Measurements from ENCODE around the gene CDC16. TPM values are rescaled to one million over a fixed set of nuclear protein-coding genes. Genes with fewer than 3 reads are reported as not detected.
"Not testable (repeated sequence)": the region's sequence is repeated elsewhere in the genome, so short reads cannot be mapped to it uniquely, and the experiment has no call there.

CDC16 gene
- total RNA-seq, 1 experiment from 2014 or later, result 29.9 TPM

GRCh38 chr13:114236227-114236626 is 1.5 kb downstream of the CDC16 start:
- no peak for DNase-seq
- Histone ChIP-seq H3K4me3 (peak overlapping the region; percentile 98), H3K27me3 (no peaks in the 10 kb centered on the region), H3K36me3 (peaks cover 25% of the 10 kb centered on the region), H3K4me1 (peaks cover 12% of the 10 kb centered on the region), H3K27ac (no peak overlapping the region), H3K9me3 (replicated peaks) (no peaks in the 10 kb centered on the region)

- DNase-seq, result no peak
- H3K4me1 ChIP-seq, result peaks cover 10% of the 10 kb centered on the region
- H3K9me3 ChIP-seq (replicated peaks), result no peaks in the 10 kb centered on the region
- H3K4me3 ChIP-seq, result no peak overlapping the region
- no peak overlapping the region for H3K27ac ChIP-seq
- H3K36me3 ChIP-seq, result peaks cover 31% of the 10 kb centered on the region
- H3K27me3 ChIP-seq, result no peaks in the 10 kb centered on the region
Observed at GRCh38 chr13:114237415-114238112, 2.9 kb downstream of the CDC16 start.

DNA sequence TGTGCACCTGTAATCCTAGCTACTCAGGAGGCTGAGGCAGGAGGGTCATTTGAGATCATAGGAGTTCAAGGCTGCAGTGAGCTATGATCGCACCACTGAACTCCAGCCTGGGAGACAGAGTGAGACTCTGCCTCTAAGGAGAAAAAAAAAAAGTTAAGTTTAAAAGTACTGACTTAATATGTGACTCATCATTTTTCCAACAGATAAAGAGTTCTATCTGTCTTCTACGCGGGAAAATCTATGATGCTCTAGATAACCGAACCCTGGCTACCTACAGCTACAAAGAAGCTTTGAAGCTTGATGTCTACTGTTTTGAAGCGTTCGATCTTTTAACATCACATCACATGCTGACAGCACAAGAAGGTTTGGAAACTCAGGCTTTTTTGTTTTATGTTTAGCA is 7.2 kb downstream of the CDC16 start:
- H3K27me3 ChIP-seq, result no peaks in the 10 kb centered on the region
- no peaks in the 10 kb centered on the region for H3K9me3 ChIP-seq (replicated peaks)
- no peaks in the 10 kb centered on the region for H3K4me1 ChIP-seq
- DNase-seq, result no peak
- H3K36me3 ChIP-seq, result peaks cover 74% of the 10 kb centered on the region
- H3K27ac ChIP-seq, result no peak overlapping the region
- no peak overlapping the region for H3K4me3 ChIP-seq

- no peak for DNase-seq
- peaks cover 70% of the 10 kb centered on the region for H3K36me3 ChIP-seq
Observed at GRCh38 chr13:114243971-114244370, 9.3 kb downstream of the CDC16 start.

GRCh38 chr13:114244637-114245036 is 9.9 kb downstream of the CDC16 start:
- Histone ChIP-seq H3K9me3 (replicated peaks) (no peaks in the 10 kb centered on the region), H3K27ac (no peak overlapping the region), H3K4me3 (no peak overlapping the region), H3K36me3 (peaks cover 69% of the 10 kb centered on the region), H3K27me3 (no peaks in the 10 kb centered on the region), H3K4me1 (no peaks in the 10 kb centered on the region)
- DNase-seq, result no peak

More at GRCh38 chr13:114243971-114244370, 9.3 kb downstream of the CDC16 start:
- no peaks in the 10 kb centered on the region for H3K27me3 ChIP-seq
- H3K4me1 ChIP-seq, result no peaks in the 10 kb centered on the region
- H3K9me3 ChIP-seq (replicated peaks), result no peaks in the 10 kb centered on the region
- H3K27ac ChIP-seq, result no peak overlapping the region
- H3K4me3 ChIP-seq, result no peak overlapping the region

GRCh38 chr13:114248011-114248410 is 13.3 kb downstream of the CDC16 start:
- Histone ChIP-seq H3K9me3 (replicated peaks) (no peaks in the 10 kb centered on the region), H3K27me3 (no peaks in the 10 kb centered on the region), H3K4me3 (no peak overlapping the region), H3K36me3 (peaks cover 74% of the 10 kb centered on the region), H3K27ac (no peak overlapping the region), H3K4me1 (no peaks in the 10 kb centered on the region)
- DNase-seq, result no peak

GRCh38 chr13:114249077-114249476 is 14.4 kb downstream of the CDC16 start:
- Histone ChIP-seq H3K4me3 (no peak overlapping the region), H3K27me3 (no peaks in the 10 kb centered on the region), H3K36me3 (peaks cover 71% of the 10 kb centered on the region), H3K9me3 (replicated peaks) (no peaks in the 10 kb centered on the region), H3K4me1 (no peaks in the 10 kb centered on the region), H3K27ac (no peak overlapping the region)
- DNase-seq, result no peak

DNA sequence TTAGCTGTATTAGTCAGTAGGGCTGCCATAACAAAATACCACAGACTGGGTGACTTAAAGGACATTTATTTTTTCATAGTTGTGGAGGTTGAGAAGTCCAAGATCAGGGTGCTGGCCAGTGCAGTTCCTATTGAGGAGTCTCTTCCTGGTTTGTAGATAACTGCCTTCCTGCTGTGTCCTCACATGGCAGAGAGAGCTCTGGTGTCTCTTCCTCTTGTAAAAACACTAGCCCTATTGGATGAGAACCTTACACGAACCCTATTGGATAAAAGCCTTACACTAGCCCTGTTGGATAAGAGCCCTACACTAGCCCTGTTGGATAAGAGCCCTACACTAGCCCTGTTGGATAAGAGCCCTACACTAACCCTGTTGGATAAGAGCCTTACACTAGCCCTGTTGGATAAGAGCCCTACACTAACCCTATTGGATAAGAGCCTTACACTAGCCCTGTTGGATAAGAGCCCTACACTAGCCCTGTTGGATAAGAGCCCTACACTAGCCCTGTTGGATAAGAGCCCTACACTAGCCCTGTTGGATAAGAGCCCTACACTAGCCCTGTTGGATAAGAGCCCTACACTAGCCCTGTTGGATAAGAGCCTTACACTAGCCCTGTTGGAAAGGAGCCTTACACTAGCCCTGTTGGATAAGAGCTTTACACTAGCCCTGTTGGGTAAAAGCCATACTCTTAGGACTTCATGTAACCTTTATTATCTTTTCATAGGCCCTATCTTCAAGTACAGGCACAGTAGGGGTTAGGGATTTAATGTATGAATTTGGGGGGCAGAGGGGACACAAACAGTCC is 17.1 kb downstream of the CDC16 start:
- not testable (repeated sequence) for DNase-seq; H3K27me3 ChIP-seq; H3K27ac ChIP-seq; H3K4me1 ChIP-seq; H3K9me3 ChIP-seq (replicated peaks); H3K4me3 ChIP-seq
- H3K36me3 ChIP-seq, result peaks cover 66% of the 10 kb centered on the region

DNA sequence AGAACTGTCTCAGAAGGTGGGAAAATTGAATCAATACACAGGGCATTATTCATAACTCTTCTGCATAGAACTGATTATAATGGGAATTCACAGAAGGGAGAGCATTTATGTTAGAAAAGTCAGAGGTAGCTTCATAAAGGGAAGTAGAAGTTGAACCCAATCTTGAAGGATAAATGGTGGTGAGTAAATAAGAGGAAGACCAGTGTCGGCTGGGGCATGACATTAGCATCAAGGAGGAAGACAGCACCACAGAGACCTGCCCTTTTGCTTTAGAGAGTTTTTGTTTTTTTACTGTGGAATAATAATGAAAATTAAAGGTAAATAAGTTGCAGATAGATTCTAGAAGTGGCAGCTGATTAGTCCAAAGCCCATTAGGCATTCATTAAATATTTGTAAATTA is 21.9 kb downstream of the CDC16 start:
- H3K4me3 ChIP-seq, result no peak overlapping the region
- H3K27me3 ChIP-seq, result no peaks in the 10 kb centered on the region
- no peaks in the 10 kb centered on the region for H3K4me1 ChIP-seq
- H3K9me3 ChIP-seq (replicated peaks), result no peaks in the 10 kb centered on the region
- DNase-seq, result no peak
- no peak overlapping the region for H3K27ac ChIP-seq
- peaks cover 71% of the 10 kb centered on the region for H3K36me3 ChIP-seq

DNA sequence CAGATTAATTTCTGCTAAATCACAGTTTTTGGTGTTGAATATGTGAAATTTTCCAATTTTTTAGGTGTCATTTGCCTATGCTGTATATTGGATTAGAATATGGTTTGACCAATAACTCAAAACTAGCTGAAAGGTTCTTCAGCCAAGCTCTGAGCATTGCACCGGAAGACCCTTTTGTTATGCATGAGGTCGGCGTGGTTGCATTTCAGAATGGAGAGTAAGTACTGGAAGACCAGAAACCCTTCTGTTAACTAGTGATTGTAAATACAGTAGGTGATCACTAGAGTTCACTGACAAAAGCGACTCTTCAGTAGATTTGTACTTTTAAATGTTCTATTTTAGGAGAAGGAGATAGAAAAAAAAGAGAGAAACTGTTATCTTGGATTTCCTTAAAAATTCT is 22.3 kb downstream of the CDC16 start:
- no peaks in the 10 kb centered on the region for H3K4me1 ChIP-seq
- H3K9me3 ChIP-seq (replicated peaks), result no peaks in the 10 kb centered on the region
- DNase-seq, result no peak
- H3K36me3 ChIP-seq, result peaks cover 75% of the 10 kb centered on the region
- H3K27me3 ChIP-seq, result no peaks in the 10 kb centered on the region
- no peak overlapping the region for H3K4me3 ChIP-seq
- no peak overlapping the region for H3K27ac ChIP-seq

DNA sequence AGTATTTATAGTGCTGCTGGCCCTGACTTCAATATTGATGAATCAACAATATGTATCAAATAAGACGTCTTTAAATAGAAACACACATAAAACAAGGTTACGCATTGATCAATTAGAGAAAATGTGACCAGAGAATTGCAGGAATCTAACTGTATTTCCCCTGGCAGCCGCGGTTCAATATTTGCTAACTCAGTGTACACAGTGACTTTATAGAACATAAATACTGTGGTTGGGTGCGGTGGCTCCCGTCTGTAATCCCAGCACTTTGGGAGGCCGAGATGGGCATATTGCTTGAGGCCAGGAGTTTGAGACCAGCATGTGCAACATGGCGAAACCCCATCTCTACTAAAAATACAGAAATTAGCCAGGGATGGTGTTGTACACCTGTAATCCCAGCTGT is 23.9 kb downstream of the CDC16 start:
- Histone ChIP-seq H3K27me3 (no peaks in the 10 kb centered on the region), H3K9me3 (replicated peaks) (no peaks in the 10 kb centered on the region), H3K4me1 (no peaks in the 10 kb centered on the region), H3K36me3 (peaks cover 81% of the 10 kb centered on the region), H3K27ac (no peak overlapping the region), H3K4me3 (no peak overlapping the region)
- DNase-seq, result no peak

- H3K4me1 ChIP-seq, result no peaks in the 10 kb centered on the region
- no peaks in the 10 kb centered on the region for H3K9me3 ChIP-seq (replicated peaks)
- H3K27me3 ChIP-seq, result no peaks in the 10 kb centered on the region
- H3K4me3 ChIP-seq, result no peak overlapping the region
- H3K36me3 ChIP-seq, result peaks cover 80% of the 10 kb centered on the region
- no peak for DNase-seq
- no peak overlapping the region for H3K27ac ChIP-seq
Observed at GRCh38 chr13:114259374-114259773, 24.7 kb downstream of the CDC16 start.

DNA sequence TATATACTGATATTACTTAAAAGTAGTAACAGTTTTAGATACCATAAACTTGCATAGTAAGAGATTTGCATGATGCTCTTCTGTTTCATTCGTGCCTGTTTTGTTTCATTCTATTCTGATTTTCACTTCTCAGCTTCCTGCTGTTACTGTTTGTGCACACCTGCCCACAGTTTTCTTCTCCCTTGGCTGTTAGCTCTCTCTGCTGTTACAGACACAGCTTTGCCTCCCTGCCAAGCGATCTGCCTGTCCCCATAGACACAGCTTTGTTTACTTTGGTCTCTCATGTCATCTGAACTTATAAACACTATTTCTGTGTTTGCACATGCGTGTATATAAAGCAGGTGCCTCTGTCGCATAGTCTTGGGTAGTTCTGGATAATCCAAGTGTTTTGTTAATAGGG is 25.3 kb downstream of the CDC16 start:
- Histone ChIP-seq H3K27ac (no peak overlapping the region), H3K27me3 (no peaks in the 10 kb centered on the region), H3K4me1 (no peaks in the 10 kb centered on the region), H3K36me3 (peaks cover 77% of the 10 kb centered on the region), H3K9me3 (replicated peaks) (no peaks in the 10 kb centered on the region), H3K4me3 (no peak overlapping the region)
- no peak for DNase-seq

DNA sequence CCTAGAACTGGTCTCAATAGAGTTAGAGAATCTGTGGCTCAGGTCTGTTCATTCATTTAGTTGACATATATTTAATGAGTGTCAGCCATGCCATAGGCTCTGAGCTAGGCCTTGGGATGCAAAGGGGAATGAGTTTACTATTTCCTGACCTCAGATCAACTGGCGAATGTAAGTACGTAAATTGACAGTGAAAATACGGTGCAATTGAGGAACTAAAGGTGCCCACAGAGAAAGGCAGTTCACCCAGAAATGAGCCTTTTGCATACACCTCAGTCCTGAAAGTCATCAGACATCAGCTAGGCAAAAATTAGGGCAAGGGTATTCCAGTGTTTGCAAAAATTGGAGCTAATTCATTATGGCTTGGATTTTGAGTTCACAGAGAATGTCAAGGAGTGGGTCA is 26.1 kb downstream of the CDC16 start:
- no peak overlapping the region for H3K4me3 ChIP-seq
- H3K9me3 ChIP-seq (replicated peaks), result no peaks in the 10 kb centered on the region
- peaks cover 80% of the 10 kb centered on the region for H3K36me3 ChIP-seq
- no peak overlapping the region for H3K27ac ChIP-seq
- no peaks in the 10 kb centered on the region for H3K4me1 ChIP-seq
- DNase-seq, result no peak
- no peaks in the 10 kb centered on the region for H3K27me3 ChIP-seq

GRCh38 chr13:114261328-114261965 is 26.8 kb downstream of the CDC16 start:
- no peaks in the 10 kb centered on the region for H3K4me1 ChIP-seq
- no peak for DNase-seq
- H3K4me3 ChIP-seq, result no peak overlapping the region
- peaks cover 80% of the 10 kb centered on the region for H3K36me3 ChIP-seq
- no peaks in the 10 kb centered on the region for H3K27me3 ChIP-seq
- H3K9me3 ChIP-seq (replicated peaks), result no peaks in the 10 kb centered on the region
- no peak overlapping the region for H3K27ac ChIP-seq
